Astrocyte (in vitro differentiated cells and primary cell): ENCODE data around the gene ASIC4. TPM values are rescaled to one million over a fixed set of nuclear protein-coding genes. Genes with fewer than 3 reads are reported as not detected.

ENCODE experiments used
- DNase-seq: peaks from one replicate; pipeline ENCODE4 v3.0.0-alpha.2; 2010; ENCODE audit warnings: low read depth
- FAIRE-seq: peaks from 2 replicates; lab custom pipeline; 2011; peaks lifted over from hg19 to GRCh38; lab: Jason Lieb, UNC
- H2AFZ ChIP-seq: 2 replicates; pipeline ENCODE4 v1.6.0; 2012; ENCODE audit warnings: low read depth, low read length, inconsistent platforms
- H3K27ac ChIP-seq: 2 replicates; pipeline ENCODE4 v1.5.1; 2011; ENCODE audit warnings: low read depth, low read length, inconsistent platforms
- H3K27me3 ChIP-seq: 2 replicates; pipeline ENCODE4 v1.6.0; 2011; ENCODE audit warnings: low read length, inconsistent platforms; ENCODE audit not compliant: insufficient read depth
- H3K36me3 ChIP-seq: 2 replicates; pipeline ENCODE4 v1.5.1; 2011; ENCODE audit warnings: low read length, inconsistent platforms; ENCODE audit not compliant: insufficient read depth
- H3K4me1 ChIP-seq: 2 replicates; pipeline ENCODE4 v1.5.1; 2011; ENCODE audit warnings: low read length, inconsistent platforms; ENCODE audit not compliant: insufficient read depth
- H3K4me2 ChIP-seq: 2 replicates; pipeline ENCODE4 v1.6.0; 2012; ENCODE audit warnings: low read length, inconsistent platforms
- H3K4me3 ChIP-seq: 2 replicates; pipeline ENCODE4 v1.5.1; 2011; ENCODE audit warnings: low read depth, mild to moderate bottlenecking, low read length, inconsistent platforms; ENCODE audit not compliant: insufficient read depth
- H3K79me2 ChIP-seq: 2 replicates; pipeline ENCODE4 v1.6.0; 2012; ENCODE audit warnings: mild to moderate bottlenecking, low read length, inconsistent platforms; ENCODE audit not compliant: insufficient read depth
- H3K9ac ChIP-seq: 2 replicates; pipeline ENCODE4 v1.6.0; 2012; ENCODE audit warnings: mild to moderate bottlenecking, low read length, inconsistent platforms
- H3K9me3 ChIP-seq: 2 replicates; pipeline ENCODE4 v1.5.1; 2012; ENCODE audit warnings: low read depth, mild to moderate bottlenecking, low read length, inconsistent platforms; ENCODE audit not compliant: insufficient read depth
- H4K20me1 ChIP-seq: 2 replicates; pipeline ENCODE4 v1.6.0; 2012; ENCODE audit warnings: low read length, inconsistent platforms; ENCODE audit not compliant: insufficient read depth
- H3K27ac Mint-ChIP-seq: one replicate; pipeline ENCODE4 v1.8.0; 2021; ENCODE audit warnings: mild to moderate bottlenecking, mixed read lengths; ENCODE audit not compliant: unreplicated experiment
- H3K27me3 Mint-ChIP-seq: one replicate; pipeline ENCODE4 v1.8.0; 2021; ENCODE audit warnings: low read depth, mixed read lengths; ENCODE audit not compliant: unreplicated experiment
- H3K36me3 Mint-ChIP-seq: one replicate; pipeline ENCODE4 v1.8.0; 2021; ENCODE audit warnings: low read depth, mixed read lengths; ENCODE audit not compliant: unreplicated experiment
- H3K4me1 Mint-ChIP-seq: one replicate; pipeline ENCODE4 v1.8.0; 2021; ENCODE audit warnings: low read depth, mixed read lengths; ENCODE audit not compliant: unreplicated experiment
- H3K4me3 Mint-ChIP-seq: one replicate; pipeline ENCODE4 v1.8.0; 2021; ENCODE audit warnings: mild to moderate bottlenecking, moderate library complexity, mixed read lengths; ENCODE audit not compliant: unreplicated experiment
- H3K9me3 Mint-ChIP-seq: one replicate; pipeline ENCODE4 v1.8.0; 2021; ENCODE audit warnings: mild to moderate bottlenecking, mixed read lengths; ENCODE audit not compliant: unreplicated experiment
- EZH2 ChIP-seq: IDR thresholded peaks from 2 replicates; pipeline ENCODE4 v1.6.1; 2012; ENCODE audit warnings: mild to moderate bottlenecking, low read length, inconsistent platforms; ENCODE audit not compliant: insufficient read depth
- total RNA-seq: library from RNA; stranded (reverse); gene quantifications from 2 replicates; pipeline ENCODE4 v1.2.1, GENCODE V29; 2021
- TF ChIP-seq, protein P1 (sequence below): IDR thresholded peaks from 2 replicates; pipeline ENCODE4 v1.5.1; 2011; ENCODE audit warnings: low read depth, mild to moderate bottlenecking, inconsistent platforms, low read length, moderate library complexity; ENCODE audit not compliant: insufficient read depth

Gene ASIC4
- total RNA-seq, 1 donor from 2014 or later: 0.39 TPM

DNA sequence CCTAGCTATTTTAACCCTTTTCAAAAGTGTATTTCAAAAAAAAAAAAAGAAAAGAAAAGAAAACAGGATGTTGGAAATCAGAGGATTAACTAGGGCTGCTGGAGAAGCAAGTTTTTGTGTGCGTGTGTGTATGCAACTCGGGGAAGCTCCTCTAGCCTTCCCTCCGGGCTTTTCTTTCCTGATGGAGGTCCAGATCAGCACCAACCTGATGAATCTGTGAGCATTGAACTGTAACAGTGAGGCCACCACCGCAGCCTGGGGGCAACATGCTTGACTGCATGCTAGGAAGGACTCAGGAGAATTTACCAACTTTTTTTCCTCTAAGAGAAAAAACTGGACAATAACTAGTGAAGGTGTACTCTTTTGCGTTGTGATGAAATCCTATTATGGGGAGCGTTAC is 54.8 kb downstream of the ASIC4 start:
- Histone ChIP-seq H3K27ac (no peak overlapping the region), H3K36me3 (peaks cover 8% of the 10 kb centered on the region), H3K4me2 (no peak overlapping the region), H3K4me1 (peaks cover 15% of the 10 kb centered on the region), H3K9me3 (no peaks in the 10 kb centered on the region), H3K4me3 (no peak overlapping the region), H3K9ac (no peak overlapping the region), H2AFZ (no peak overlapping the region), H4K20me1 (peaks cover 22% of the 10 kb centered on the region), H3K27me3 (no peaks in the 10 kb centered on the region), H3K79me2 (peaks cover 10% of the 10 kb centered on the region)
- no peak for TF ChIP-seq EZH2
- TF ChIP-seq, protein P1, sequence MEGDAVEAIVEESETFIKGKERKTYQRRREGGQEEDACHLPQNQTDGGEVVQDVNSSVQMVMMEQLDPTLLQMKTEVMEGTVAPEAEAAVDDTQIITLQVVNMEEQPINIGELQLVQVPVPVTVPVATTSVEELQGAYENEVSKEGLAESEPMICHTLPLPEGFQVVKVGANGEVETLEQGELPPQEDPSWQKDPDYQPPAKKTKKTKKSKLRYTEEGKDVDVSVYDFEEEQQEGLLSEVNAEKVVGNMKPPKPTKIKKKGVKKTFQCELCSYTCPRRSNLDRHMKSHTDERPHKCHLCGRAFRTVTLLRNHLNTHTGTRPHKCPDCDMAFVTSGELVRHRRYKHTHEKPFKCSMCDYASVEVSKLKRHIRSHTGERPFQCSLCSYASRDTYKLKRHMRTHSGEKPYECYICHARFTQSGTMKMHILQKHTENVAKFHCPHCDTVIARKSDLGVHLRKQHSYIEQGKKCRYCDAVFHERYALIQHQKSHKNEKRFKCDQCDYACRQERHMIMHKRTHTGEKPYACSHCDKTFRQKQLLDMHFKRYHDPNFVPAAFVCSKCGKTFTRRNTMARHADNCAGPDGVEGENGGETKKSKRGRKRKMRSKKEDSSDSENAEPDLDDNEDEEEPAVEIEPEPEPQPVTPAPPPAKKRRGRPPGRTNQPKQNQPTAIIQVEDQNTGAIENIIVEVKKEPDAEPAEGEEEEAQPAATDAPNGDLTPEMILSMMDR: no peak
- Mint-ChIP-seq H3K9me3 (no peaks in the 10 kb centered on the region), H3K4me1 (peaks cover 4% of the 10 kb centered on the region), H3K27me3 (no peaks in the 10 kb centered on the region), H3K4me3 (peak overlapping the region; percentile 84), H3K27ac (no peak overlapping the region), H3K36me3 (peaks cover 27% of the 10 kb centered on the region)
- FAIRE-seq (no peak), DNase-seq (no peak)

DNA sequence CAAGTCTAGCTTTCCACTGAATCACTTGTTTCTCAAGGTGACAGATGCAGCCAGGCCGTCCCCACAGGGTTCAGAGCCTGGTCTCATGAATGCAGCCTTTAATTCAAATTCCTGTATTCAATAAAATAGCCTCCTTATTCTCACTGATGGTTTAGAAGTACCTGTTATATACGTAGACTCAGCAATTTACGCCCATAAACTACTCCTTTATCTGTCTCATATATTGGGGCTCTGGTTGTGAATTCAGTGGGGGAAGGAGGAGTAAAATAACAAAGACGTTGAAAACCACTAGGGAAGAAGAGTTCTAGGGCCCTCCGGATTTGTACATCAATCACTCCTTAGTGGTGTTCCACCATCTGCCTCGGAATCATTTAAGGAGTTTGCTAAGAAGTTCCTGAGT is 55.4 kb downstream of the ASIC4 start:
- H3K27me3 Mint-ChIP-seq: no peaks in the 10 kb centered on the region
- peaks cover 22% of the 10 kb centered on the region for H3K36me3 Mint-ChIP-seq
- H3K4me1 ChIP-seq: peaks cover 15% of the 10 kb centered on the region
- FAIRE-seq: no peak
- H3K27ac Mint-ChIP-seq: no peak overlapping the region
- H3K4me1 Mint-ChIP-seq: peaks cover 4% of the 10 kb centered on the region
- H4K20me1 ChIP-seq: peaks cover 20% of the 10 kb centered on the region
- no peak overlapping the region for H2AFZ ChIP-seq
- H3K27me3 ChIP-seq: no peaks in the 10 kb centered on the region
- H3K9me3 Mint-ChIP-seq: no peaks in the 10 kb centered on the region
- no peaks in the 10 kb centered on the region for H3K9me3 ChIP-seq
- peak overlapping the region; percentile 60 for H3K4me3 ChIP-seq
- peak overlapping the region; percentile 89 for H3K4me2 ChIP-seq
- no peak overlapping the region for H3K27ac ChIP-seq
- no peak for DNase-seq
- H3K36me3 ChIP-seq: peaks cover 8% of the 10 kb centered on the region
- peak overlapping the region; percentile 82 for H3K9ac ChIP-seq
- no peak for TF ChIP-seq EZH2
- TF ChIP-seq, protein P1: no peak
- H3K79me2 ChIP-seq: peaks cover 10% of the 10 kb centered on the region
- H3K4me3 Mint-ChIP-seq: peak overlapping the region; percentile 84

DNA sequence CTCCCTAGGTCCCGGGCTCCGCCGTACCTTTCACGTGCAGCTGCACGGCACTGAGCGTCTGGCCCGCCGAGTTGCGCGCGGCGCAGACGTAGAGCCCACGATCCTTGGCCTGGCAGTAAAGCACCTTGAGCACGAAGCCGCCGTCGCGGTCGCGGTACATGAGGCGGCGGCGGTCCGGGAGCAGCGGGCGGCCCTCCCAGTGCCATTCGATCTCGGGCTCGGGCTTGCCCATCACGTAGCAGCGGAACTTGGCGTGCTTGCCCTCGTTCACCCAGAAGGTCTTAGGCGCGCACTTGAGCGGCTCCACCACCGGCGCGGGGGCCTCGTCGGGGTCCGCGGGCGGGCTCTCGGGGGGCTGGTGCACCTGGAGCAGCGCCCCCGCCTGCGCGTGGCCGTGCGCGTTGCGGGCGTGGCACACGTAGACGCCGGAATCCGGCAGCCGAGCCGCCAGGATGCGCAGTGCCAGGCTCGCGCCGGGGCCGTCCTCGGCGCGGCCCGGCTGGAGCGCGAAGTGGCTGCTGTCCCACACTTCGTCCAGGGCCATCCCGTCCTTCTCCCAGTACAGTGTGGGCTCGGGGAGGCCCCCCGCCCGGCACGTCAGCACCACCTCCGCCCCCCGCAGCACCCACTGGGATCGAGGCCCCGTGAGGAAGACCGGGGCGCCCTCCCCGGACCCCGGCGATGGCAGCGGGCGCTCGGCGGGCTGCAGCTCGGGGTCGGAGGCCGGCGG is 56.1 kb downstream of the ASIC4 start:
- no peaks in the 10 kb centered on the region for H3K27me3 Mint-ChIP-seq
- peaks cover 17% of the 10 kb centered on the region for H3K36me3 Mint-ChIP-seq
- no peaks in the 10 kb centered on the region for H3K27me3 ChIP-seq
- peaks cover 15% of the 10 kb centered on the region for H4K20me1 ChIP-seq
- no peak overlapping the region for H3K27ac Mint-ChIP-seq
- no peaks in the 10 kb centered on the region for H3K9me3 ChIP-seq
- FAIRE-seq (no peak), DNase-seq (peak; percentile 8)
- peak overlapping the region; percentile 89 for H3K4me2 ChIP-seq
- peak overlapping the region; percentile 80 for H2AFZ ChIP-seq
- peaks cover 15% of the 10 kb centered on the region for H3K4me1 ChIP-seq
- peak overlapping the region; percentile 47 for H3K27ac ChIP-seq
- peak overlapping the region; percentile 82 for H3K9ac ChIP-seq
- no peaks in the 10 kb centered on the region for H3K9me3 Mint-ChIP-seq
- H3K4me3 Mint-ChIP-seq: peak overlapping the region; percentile 84
- H3K4me1 Mint-ChIP-seq: peaks cover 4% of the 10 kb centered on the region
- TF ChIP-seq, protein P1: no peak
- no peak for TF ChIP-seq EZH2
- H3K79me2 ChIP-seq: peaks cover 10% of the 10 kb centered on the region
- H3K4me3 ChIP-seq: peak overlapping the region; percentile 60
- H3K36me3 ChIP-seq: peaks cover 8% of the 10 kb centered on the region
